SK-N-SH treated with all-trans-retinoic acid at 6 μM for 48 hours (cell line): ENCODE data around the gene ETV4.

Source experiments
- ATAC-seq: fragments of 200-7000 bp; cut with Tn5 transposase; 3 replicates; pipeline ENCODE4 v1.9.1; 2020; ENCODE audit warnings: mild to moderate bottlenecking, moderate library complexity
- BACH2 ChIP-seq: fragments of 250-450 bp; sonication (Bioruptor Pico); IDR thresholded peaks from 2 replicates; pipeline ENCODE4 v1.9.0; 2021; ENCODE audit warnings: mild to moderate bottlenecking, borderline replicate concordance
- CSDC2 ChIP-seq: fragments of 250-450 bp; sonication (Bioruptor Pico); IDR thresholded peaks from 2 replicates; pipeline ENCODE4 v1.5.0; 2020; ENCODE audit warnings: mild to moderate bottlenecking, moderate library complexity
- ESRRG ChIP-seq: fragments of 250-450 bp; sonication (Bioruptor Pico); IDR thresholded peaks from 2 replicates; pipeline ENCODE4 v1.6.1; 2021; ENCODE audit warnings: mild to moderate bottlenecking
- GLIS3 ChIP-seq: fragments of 250-450 bp; sonication (Bioruptor Pico); IDR thresholded peaks from 2 replicates; pipeline ENCODE4 v1.5.0; 2020; ENCODE audit warnings: mild to moderate bottlenecking, moderate library complexity
- ISL1 ChIP-seq: fragments of 250-450 bp; sonication (Bioruptor Pico); IDR thresholded peaks from 2 replicates; pipeline ENCODE4 v2.1.2; 2022; ENCODE audit warnings: mild to moderate bottlenecking, moderate library complexity
- OSR1 ChIP-seq: fragments of 250-450 bp; sonication (Bioruptor Pico); IDR thresholded peaks from 2 replicates; pipeline ENCODE4 v1.8.0; 2022; ENCODE audit warnings: moderate library complexity, mild to moderate bottlenecking, inconsistent platforms
- PPARA ChIP-seq: fragments of 250-450 bp; sonication (Bioruptor Pico); IDR thresholded peaks from 2 replicates; pipeline ENCODE4 v1.5.0; 2020; ENCODE audit warnings: mild to moderate bottlenecking, borderline replicate concordance
- RARB ChIP-seq: fragments of 250-450 bp; sonication (Bioruptor Pico); IDR thresholded peaks from 2 replicates; pipeline ENCODE4 v1.8.0; 2021; ENCODE audit warnings: mild to moderate bottlenecking, moderate library complexity
- SNAI2 ChIP-seq: fragments of 250-450 bp; sonication (Bioruptor Pico); IDR thresholded peaks from 2 replicates; pipeline ENCODE4 v1.5.0; 2020; ENCODE audit warnings: mild to moderate bottlenecking, moderate library complexity
- TCF4 ChIP-seq: fragments of 250-450 bp; sonication (Bioruptor Pico); IDR thresholded peaks from 2 replicates; pipeline ENCODE4 v1.8.0; 2021; ENCODE audit warnings: mild to moderate bottlenecking, moderate library complexity, borderline replicate concordance
- TOX ChIP-seq: fragments of 250-450 bp; sonication (Bioruptor Pico); IDR thresholded peaks from 2 replicates; pipeline ENCODE4 v1.8.0; 2021; ENCODE audit warnings: mild to moderate bottlenecking, moderate library complexity, borderline replicate concordance
- ZC3H10 ChIP-seq: fragments of 250-450 bp; sonication (Bioruptor Pico); IDR thresholded peaks from 2 replicates; pipeline ENCODE4 v1.5.1; 2021; ENCODE audit warnings: mild to moderate bottlenecking, moderate library complexity
- ZFP30 ChIP-seq: fragments of 450-650 bp; formaldehyde crosslinking; IDR thresholded peaks from 2 replicates; pipeline ENCODE4 v1.5.0; 2022; ENCODE audit warnings: mild to moderate bottlenecking, moderate library complexity
- ZNF565 ChIP-seq: fragments of 450-650 bp; formaldehyde crosslinking; conservative IDR thresholded peaks from 2 replicates; pipeline ENCODE4 v1.5.0; 2020; ENCODE audit warnings: low read depth, mild to moderate bottlenecking, moderate library complexity
- ZNF70 ChIP-seq: fragments of 450-650 bp; formaldehyde crosslinking; IDR thresholded peaks from 2 replicates; pipeline ENCODE4 v1.5.0; 2020; ENCODE audit warnings: mild to moderate bottlenecking, moderate library complexity
- ZNF8 ChIP-seq: fragments of 450-650 bp; formaldehyde crosslinking; IDR thresholded peaks from 2 replicates; pipeline ENCODE4 v1.5.0; 2020; ENCODE audit warnings: mild to moderate bottlenecking, moderate library complexity
- TF ChIP-seq, protein P1 (sequence below): fragments of 250-450 bp; sonication (Bioruptor Pico); IDR thresholded peaks from 2 replicates; pipeline ENCODE4 v1.8.0; 2020; ENCODE audit warnings: mild to moderate bottlenecking, moderate library complexity, borderline replicate concordance
- TF ChIP-seq, protein P2 (sequence below): fragments of 250-450 bp; sonication (Bioruptor Pico); IDR thresholded peaks from 2 replicates; pipeline ENCODE4 v1.8.0; 2021; ENCODE audit warnings: low read depth, mild to moderate bottlenecking, moderate library complexity, borderline replicate concordance
- TF ChIP-seq, protein P3 (sequence below): fragments of 250-450 bp; sonication (Bioruptor Pico); IDR thresholded peaks from 2 replicates; pipeline ENCODE4 v1.5.1; 2021; ENCODE audit warnings: mild to moderate bottlenecking, moderate library complexity
- TF ChIP-seq, protein P4 (sequence below): fragments of 250-450 bp; sonication (Bioruptor Pico); IDR thresholded peaks from 2 replicates; pipeline ENCODE4 v1.5.0; 2020; ENCODE audit warnings: mild to moderate bottlenecking, moderate library complexity

The ETV4 gene

DNA sequence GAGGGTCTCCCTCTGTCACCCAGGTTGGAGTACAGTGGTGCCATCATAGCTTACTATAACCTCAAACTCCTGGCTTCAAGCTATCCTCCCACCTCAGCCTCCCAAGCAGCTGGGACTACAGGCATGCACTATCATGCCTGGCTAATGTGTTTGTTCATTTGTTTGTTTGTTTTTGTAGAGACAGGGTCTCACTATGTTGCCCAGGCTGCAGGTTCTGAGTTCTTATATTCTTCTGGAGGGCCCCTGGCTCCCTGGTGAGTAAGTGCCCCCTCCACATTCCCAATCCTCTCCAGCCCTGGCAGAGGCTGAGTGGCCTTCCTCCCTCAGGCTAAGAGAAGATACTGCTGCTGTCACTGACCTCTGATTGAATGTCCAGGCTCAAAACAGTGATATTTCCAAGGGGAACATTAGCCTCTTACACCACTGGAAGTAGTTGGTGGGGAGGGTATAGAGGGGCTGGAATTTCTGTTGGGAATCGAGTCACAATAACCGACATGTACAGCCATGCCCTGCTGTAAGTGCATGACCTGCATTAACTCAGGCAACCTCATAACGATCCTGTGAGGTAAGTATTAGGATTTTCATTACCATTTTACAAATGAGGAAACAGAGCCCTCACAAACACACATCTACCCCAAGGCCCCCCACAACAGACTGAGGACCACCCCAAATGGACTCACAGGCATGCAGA is 2.7 kb upstream of the ETV4 start:
- ATAC-seq: no peak
- TF ChIP-seq ZC3H10 (CRISPR knock-in tag): no peak
- TF ChIP-seq, protein P1, sequence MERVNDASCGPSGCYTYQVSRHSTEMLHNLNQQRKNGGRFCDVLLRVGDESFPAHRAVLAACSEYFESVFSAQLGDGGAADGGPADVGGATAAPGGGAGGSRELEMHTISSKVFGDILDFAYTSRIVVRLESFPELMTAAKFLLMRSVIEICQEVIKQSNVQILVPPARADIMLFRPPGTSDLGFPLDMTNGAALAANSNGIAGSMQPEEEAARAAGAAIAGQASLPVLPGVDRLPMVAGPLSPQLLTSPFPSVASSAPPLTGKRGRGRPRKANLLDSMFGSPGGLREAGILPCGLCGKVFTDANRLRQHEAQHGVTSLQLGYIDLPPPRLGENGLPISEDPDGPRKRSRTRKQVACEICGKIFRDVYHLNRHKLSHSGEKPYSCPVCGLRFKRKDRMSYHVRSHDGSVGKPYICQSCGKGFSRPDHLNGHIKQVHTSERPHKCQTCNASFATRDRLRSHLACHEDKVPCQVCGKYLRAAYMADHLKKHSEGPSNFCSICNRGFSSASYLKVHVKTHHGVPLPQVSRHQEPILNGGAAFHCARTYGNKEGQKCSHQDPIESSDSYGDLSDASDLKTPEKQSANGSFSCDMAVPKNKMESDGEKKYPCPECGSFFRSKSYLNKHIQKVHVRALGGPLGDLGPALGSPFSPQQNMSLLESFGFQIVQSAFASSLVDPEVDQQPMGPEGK (CRISPR knock-in tag): no peak
- TF ChIP-seq SNAI2: no peak
- TF ChIP-seq, protein P2, sequence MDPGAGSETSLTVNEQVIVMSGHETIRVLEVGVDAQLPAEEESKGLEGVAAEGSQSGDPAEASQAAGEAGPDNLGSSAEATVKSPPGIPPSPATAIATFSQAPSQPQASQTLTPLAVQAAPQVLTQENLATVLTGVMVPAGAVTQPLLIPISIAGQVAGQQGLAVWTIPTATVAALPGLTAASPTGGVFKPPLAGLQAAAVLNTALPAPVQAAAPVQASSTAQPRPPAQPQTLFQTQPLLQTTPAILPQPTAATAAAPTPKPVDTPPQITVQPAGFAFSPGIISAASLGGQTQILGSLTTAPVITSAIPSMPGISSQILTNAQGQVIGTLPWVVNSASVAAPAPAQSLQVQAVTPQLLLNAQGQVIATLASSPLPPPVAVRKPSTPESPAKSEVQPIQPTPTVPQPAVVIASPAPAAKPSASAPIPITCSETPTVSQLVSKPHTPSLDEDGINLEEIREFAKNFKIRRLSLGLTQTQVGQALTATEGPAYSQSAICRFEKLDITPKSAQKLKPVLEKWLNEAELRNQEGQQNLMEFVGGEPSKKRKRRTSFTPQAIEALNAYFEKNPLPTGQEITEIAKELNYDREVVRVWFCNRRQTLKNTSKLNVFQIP (CRISPR knock-in tag): no peak

DNA sequence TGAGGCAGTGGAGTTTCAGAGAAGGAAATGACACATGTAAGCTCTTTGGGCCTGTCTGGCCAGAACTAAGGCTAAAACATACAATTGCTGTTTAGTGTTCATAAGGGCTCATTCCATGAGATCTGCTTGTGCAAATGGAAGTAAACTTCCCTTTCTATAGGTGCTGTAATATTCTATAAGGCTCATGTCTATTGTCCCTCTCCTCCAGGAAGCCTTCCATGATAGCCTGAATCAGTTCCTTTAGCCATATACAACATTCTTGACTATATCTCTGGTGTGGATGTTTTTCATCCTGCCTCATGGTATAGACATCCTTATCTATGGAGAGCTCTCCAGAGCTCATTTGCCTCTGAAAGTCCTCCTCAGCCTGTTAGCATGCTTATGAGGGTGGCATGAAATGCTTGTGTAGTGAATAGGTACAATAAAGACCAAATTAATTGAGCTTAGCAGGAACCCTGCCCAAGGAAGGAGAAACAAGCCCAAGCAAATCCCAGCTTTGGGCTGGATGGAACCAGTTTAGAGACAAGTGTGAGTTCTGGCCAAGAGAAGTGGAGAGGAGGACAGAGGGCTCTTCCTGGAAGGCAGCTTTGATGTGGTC is 1.6 kb upstream of the ETV4 start:
- TF ChIP-seq BACH2 (CRISPR knock-in tag) (no peak), TOX (CRISPR knock-in tag) (no peak), SNAI2 (no peak), ISL1 (CRISPR knock-in tag) (no peak), ZFP30 (CRISPR knock-in tag) (no peak), GLIS3 (no peak)
- TF ChIP-seq, protein P3, sequence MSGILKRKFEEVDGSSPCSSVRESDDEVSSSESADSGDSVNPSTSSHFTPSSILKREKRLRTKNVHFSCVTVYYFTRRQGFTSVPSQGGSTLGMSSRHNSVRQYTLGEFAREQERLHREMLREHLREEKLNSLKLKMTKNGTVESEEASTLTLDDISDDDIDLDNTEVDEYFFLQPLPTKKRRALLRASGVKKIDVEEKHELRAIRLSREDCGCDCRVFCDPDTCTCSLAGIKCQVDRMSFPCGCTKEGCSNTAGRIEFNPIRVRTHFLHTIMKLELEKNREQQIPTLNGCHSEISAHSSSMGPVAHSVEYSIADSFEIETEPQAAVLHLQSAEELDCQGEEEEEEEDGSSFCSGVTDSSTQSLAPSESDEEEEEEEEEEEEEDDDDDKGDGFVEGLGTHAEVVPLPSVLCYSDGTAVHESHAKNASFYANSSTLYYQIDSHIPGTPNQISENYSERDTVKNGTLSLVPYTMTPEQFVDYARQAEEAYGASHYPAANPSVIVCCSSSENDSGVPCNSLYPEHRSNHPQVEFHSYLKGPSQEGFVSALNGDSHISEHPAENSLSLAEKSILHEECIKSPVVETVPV: no peak
- TF ChIP-seq, protein P4, sequence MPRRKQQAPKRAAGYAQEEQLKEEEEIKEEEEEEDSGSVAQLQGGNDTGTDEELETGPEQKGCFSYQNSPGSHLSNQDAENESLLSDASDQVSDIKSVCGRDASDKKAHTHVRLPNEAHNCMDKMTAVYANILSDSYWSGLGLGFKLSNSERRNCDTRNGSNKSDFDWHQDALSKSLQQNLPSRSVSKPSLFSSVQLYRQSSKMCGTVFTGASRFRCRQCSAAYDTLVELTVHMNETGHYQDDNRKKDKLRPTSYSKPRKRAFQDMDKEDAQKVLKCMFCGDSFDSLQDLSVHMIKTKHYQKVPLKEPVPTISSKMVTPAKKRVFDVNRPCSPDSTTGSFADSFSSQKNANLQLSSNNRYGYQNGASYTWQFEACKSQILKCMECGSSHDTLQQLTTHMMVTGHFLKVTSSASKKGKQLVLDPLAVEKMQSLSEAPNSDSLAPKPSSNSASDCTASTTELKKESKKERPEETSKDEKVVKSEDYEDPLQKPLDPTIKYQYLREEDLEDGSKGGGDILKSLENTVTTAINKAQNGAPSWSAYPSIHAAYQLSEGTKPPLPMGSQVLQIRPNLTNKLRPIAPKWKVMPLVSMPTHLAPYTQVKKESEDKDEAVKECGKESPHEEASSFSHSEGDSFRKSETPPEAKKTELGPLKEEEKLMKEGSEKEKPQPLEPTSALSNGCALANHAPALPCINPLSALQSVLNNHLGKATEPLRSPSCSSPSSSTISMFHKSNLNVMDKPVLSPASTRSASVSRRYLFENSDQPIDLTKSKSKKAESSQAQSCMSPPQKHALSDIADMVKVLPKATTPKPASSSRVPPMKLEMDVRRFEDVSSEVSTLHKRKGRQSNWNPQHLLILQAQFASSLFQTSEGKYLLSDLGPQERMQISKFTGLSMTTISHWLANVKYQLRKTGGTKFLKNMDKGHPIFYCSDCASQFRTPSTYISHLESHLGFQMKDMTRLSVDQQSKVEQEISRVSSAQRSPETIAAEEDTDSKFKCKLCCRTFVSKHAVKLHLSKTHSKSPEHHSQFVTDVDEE (CRISPR knock-in tag): no peak
- no peak for ATAC-seq

DNA sequence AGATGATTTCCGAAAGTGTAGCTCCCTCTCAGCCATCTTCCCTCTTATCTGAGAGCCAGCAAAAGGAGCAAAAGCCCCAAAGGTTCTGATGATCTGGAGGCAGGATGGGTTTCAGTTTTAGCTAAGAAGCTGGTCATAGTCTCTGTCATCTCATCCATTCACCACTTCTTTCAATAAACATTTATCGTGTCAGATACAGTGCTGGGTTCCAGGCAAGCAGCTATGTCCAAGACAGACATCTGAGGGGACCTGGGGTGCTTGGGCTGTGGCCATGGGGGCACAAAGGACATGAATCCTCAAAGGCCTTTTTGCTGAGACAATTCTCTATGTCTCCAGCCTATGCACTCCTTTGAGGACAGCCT is 1.0 kb upstream of the ETV4 start:
- no peak for TF ChIP-seq ZFP30 (CRISPR knock-in tag)
- TF ChIP-seq ZNF565 (CRISPR knock-in tag): no peak
- no peak for TF ChIP-seq TCF4 (CRISPR knock-in tag)
- TF ChIP-seq CSDC2 (CRISPR knock-in tag): no peak
- TF ChIP-seq PPARA (CRISPR knock-in tag): no peak
- ATAC-seq: no peak

DNA sequence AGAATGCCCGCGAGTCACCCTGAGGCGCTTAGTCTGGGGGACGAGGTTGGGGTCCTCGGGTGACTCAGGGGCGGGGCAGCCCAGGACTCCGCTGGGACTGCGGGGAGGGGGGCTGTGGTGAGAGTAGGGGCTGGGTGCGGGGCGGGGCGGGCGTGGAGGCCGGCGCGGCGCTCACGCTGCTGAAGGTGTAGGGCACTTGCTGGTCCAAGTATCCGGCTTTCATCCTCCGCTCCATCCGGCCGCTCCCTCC is 832 bp downstream of the ETV4 start:
- TF ChIP-seq RARB (CRISPR knock-in tag) (no peak), BACH2 (CRISPR knock-in tag) (no peak), CSDC2 (CRISPR knock-in tag) (no peak), ZNF565 (CRISPR knock-in tag) (no peak), ZNF8 (CRISPR knock-in tag) (no peak), ESRRG (CRISPR knock-in tag) (no peak), SNAI2 (no peak), ZC3H10 (CRISPR knock-in tag) (no peak), ZNF70 (no peak), ZFP30 (CRISPR knock-in tag) (no peak), OSR1 (CRISPR knock-in tag) (no peak)
- TF ChIP-seq, protein P4 (CRISPR knock-in tag): no peak
- ATAC-seq: peak; percentile 57
